T-cell (primary cell): Measurements from ENCODE around the gene INTS6L. TPM values are rescaled to one million over a fixed set of nuclear protein-coding genes. Genes with fewer than 3 reads are reported as not detected.
"Not testable (repeated sequence)": the region's sequence is repeated elsewhere in the genome, so short reads cannot be mapped to it uniquely, and the experiment has no call there.

Experiments used
- ATAC-seq, 4 experiments: fragments of 200-7000 bp in 3 of 4; fragments of 150-1000 bp in 1 of 4; cut with Tn5 transposase; replicated peaks in 1 of 4; 1 replicate in 3 of 4; 2 replicates in 1 of 4; pipeline ENCODE4 v1.10.0; 2021; ENCODE audit warnings: moderate library complexity in 3 of 4, mild to moderate bottlenecking in 2 of 4, moderate number of reproducible peaks in 1 of 4
- CTCF ChIA-PET, 2 donors: fragments of 300-600 bp; sonication (Branson Sonifier 250); formaldehyde crosslinking; loops; one replicate each; lab custom pipeline; 2022; ENCODE audit warnings: antibody characterized with exemption in 2 of 2; lab: Charles Lee
- POLR2A ChIA-PET, 2 donors: fragments of 300-600 bp; sonication (Branson Sonifier 250); formaldehyde crosslinking; loops; one replicate each; lab custom pipeline; 2022; ENCODE audit warnings: antibody characterized with exemption in 2 of 2; lab: Charles Lee
- DNase-seq, 35 experiments: peaks; one replicate each; pipeline versions ENCODE4 v3.0.0 to v3.0.0-alpha.2; 2013 to 2023
- H3K27ac ChIP-seq: one replicate; pipeline ENCODE4 v1.5.1; 2013; ENCODE audit warnings: low read length
- H3K27me3 ChIP-seq, 2 experiments: replicated peaks in 1 of 2; 1 replicate in 1 of 2; 2 replicates in 1 of 2; pipeline versions ENCODE4 v1.6.1 to v1.7.0; 2013; ENCODE audit warnings: low read length in 1 of 2, mixed read lengths in 1 of 2; ENCODE audit not compliant: control insufficient read depth in 2 of 2, insufficient read depth in 2 of 2; ENCODE audit errors: extremely low read depth in 1 of 2
- H3K36me3 ChIP-seq, 2 donors: 1 replicate in 1 of 2; 2 replicates in 1 of 2; pipeline versions ENCODE4 v1.6.1 to v1.7.0; 2013; ENCODE audit warnings: low read length in 1 of 2; ENCODE audit not compliant: control insufficient read depth in 2 of 2, insufficient read depth in 1 of 2; ENCODE audit errors: extremely low read depth in 1 of 2
- H3K4me1 ChIP-seq, 2 experiments: 1 replicate in 1 of 2; 2 replicates in 1 of 2; pipeline versions ENCODE4 v1.6.1 to v1.7.0; 2013; ENCODE audit warnings: low read length in 2 of 2, mixed read lengths in 1 of 2; ENCODE audit not compliant: insufficient read depth in 2 of 2, control insufficient read depth in 1 of 2; ENCODE audit errors: extremely low read depth in 1 of 2
- H3K4me3 ChIP-seq, 2 donors: 1 replicate in 1 of 2; 2 replicates in 1 of 2; pipeline versions ENCODE4 v1.5.1 to v1.7.0; 2013; ENCODE audit warnings: mild to moderate bottlenecking in 2 of 2, low read length in 1 of 2, moderate library complexity in 1 of 2; ENCODE audit not compliant: control insufficient read depth in 1 of 2; ENCODE audit errors: extremely low read depth in 1 of 2
- H3K9me3 ChIP-seq: 2 replicates; pipeline ENCODE4 v1.7.0; 2013
- H3K27ac Mint-ChIP-seq, 2 donors: one replicate each; pipeline ENCODE4 v1.8.0; 2020 to 2021; ENCODE audit warnings: mild to moderate bottlenecking in 2 of 2, mixed read lengths in 2 of 2
- H3K27me3 Mint-ChIP-seq, 2 donors: one replicate each; pipeline ENCODE4 v1.8.0; 2021 to 2022; ENCODE audit warnings: mixed read lengths in 2 of 2
- H3K36me3 Mint-ChIP-seq: one replicate; pipeline ENCODE4 v1.8.0; 2021; ENCODE audit warnings: mixed read lengths
- H3K4me1 Mint-ChIP-seq, 3 donors: one replicate each; pipeline ENCODE4 v1.8.0; 2020 to 2022; ENCODE audit warnings: mixed read lengths in 3 of 3, mild to moderate bottlenecking in 1 of 3
- H3K4me3 Mint-ChIP-seq, 3 donors: one replicate each; pipeline ENCODE4 v1.8.0; 2020 to 2022; ENCODE audit warnings: mild to moderate bottlenecking in 3 of 3, mixed read lengths in 3 of 3, moderate library complexity in 3 of 3
- H3K9me3 Mint-ChIP-seq, 3 donors: one replicate each; pipeline ENCODE4 v1.8.0; 2020 to 2022; ENCODE audit warnings: mixed read lengths in 3 of 3
- WGBS: methylation state at CpG from one replicate; pipeline ENCODE4 v1.1.5; 2013; ENCODE audit warnings: missing lambda C conversion rate; ENCODE audit not compliant: insufficient coverage; 5-methylcytosine and 5-hydroxymethylcytosine counted together
- total RNA-seq, 35 experiments: library from RNA in 6 of 35; stranded (reverse) in 6 of 35; fragments of 120-200 nt in 1 of 35; gene quantifications; one replicate each; pipeline versions ENCODE4 v1.2.1 to v1.2.4 and lab custom pipeline; 2013 to 2026

Gene INTS6L
- total RNA-seq, 5 donors from 2014 or later (not counting 1 experiment from before 2014, with no cell fraction given), result 28.6 to 41.8 (median 30.4) TPM

- peaks cover 10 to 40% of the 10 kb centered on the region in 2 donors for H3K27me3 Mint-ChIP-seq
- H3K27ac Mint-ChIP-seq, H3K4me3 ChIP-seq, H3K27me3 ChIP-seq, H3K4me3 Mint-ChIP-seq, POLR2A ChIA-PET, H3K4me1 ChIP-seq, ATAC-seq, H3K36me3 ChIP-seq, H3K9me3 Mint-ChIP-seq, H3K27ac ChIP-seq, H3K9me3 ChIP-seq, H3K36me3 Mint-ChIP-seq, H3K4me1 Mint-ChIP-seq, DNase-seq: not testable (repeated sequence)
- CTCF ChIA-PET, result interaction anchor here in 1 of 2 donors (0.5 kb wide), 1 partner anchor 101 kb away, joined by 3 read pairs; no protein-coding TSS in a partner anchor
- no CpG with 5 or more reads among the region's 1 CpG for WGBS
Observed at GRCh38 chrX:135594453-135594852, 74.0 kb downstream of the INTS6L start.

GRCh38 chrX:135595543-135595942 is 75.1 kb downstream of the INTS6L start:
- Histone ChIP-seq H3K36me3 (no peaks in the 10 kb centered on the region), H3K27me3 (no peaks in the 10 kb centered on the region), H3K9me3 (no peaks in the 10 kb centered on the region), H3K27ac (no peak overlapping the region), H3K4me1 (no peaks in the 10 kb centered on the region), H3K4me3 (no peak overlapping the region)
- no peaks in the 10 kb centered on the region for H3K36me3 Mint-ChIP-seq
- ChIA-PET POLR2A (no interaction called here), CTCF (interaction anchor here in 1 of 2 donors (1.6 kb wide), 1 partner anchor 111 kb away, joined by 4 read pairs; no protein-coding TSS in a partner anchor)
- H3K27me3 Mint-ChIP-seq, result peaks cover 10 to 36% of the 10 kb centered on the region in 2 donors
- no peak overlapping the region for H3K27ac Mint-ChIP-seq
- H3K9me3 Mint-ChIP-seq, result no peaks in the 10 kb centered on the region
- H3K4me3 Mint-ChIP-seq, result no peak overlapping the region
- no CpG with 5 or more reads among the region's 1 CpG for WGBS
- ATAC-seq (no peak), DNase-seq (no peak)
- no peaks in the 10 kb centered on the region for H3K4me1 Mint-ChIP-seq

GRCh38 chrX:135596495-135596894 is 76.0 kb downstream of the INTS6L start:
- Histone ChIP-seq H3K27me3 (no peaks in the 10 kb centered on the region), H3K9me3 (no peaks in the 10 kb centered on the region), H3K4me1 (no peaks in the 10 kb centered on the region), H3K4me3 (no peak overlapping the region), H3K27ac (no peak overlapping the region), H3K36me3 (no peaks in the 10 kb centered on the region)
- peaks cover 10 to 39% of the 10 kb centered on the region in 2 donors for H3K27me3 Mint-ChIP-seq
- ChIA-PET CTCF (interaction anchor here in 1 of 2 donors (1.6 kb wide), 1 partner anchor 112 kb away, joined by 4 read pairs; no protein-coding TSS in a partner anchor), POLR2A (interaction anchor here in 1 of 2 donors (0.6 kb wide), 1 partner anchor 911 kb away, joined by 5 read pairs; no protein-coding TSS in a partner anchor)
- no peak overlapping the region for H3K4me3 Mint-ChIP-seq
- peak in 1 of 4 experiments; percentile 53 for ATAC-seq
- no peaks in the 10 kb centered on the region for H3K36me3 Mint-ChIP-seq
- no peaks in the 10 kb centered on the region for H3K4me1 Mint-ChIP-seq
- H3K27ac Mint-ChIP-seq, result no peak overlapping the region
- H3K9me3 Mint-ChIP-seq, result no peaks in the 10 kb centered on the region
- WGBS, result 70% methylated on average over 6 of the region's 18 CpGs
- peak in 30 of 35 experiments; percentile 1 to 63 (median 20) for DNase-seq

GRCh38 chrX:135605906-135606305 is 85.4 kb downstream of the INTS6L start:
- ChIA-PET POLR2A (no interaction called here), CTCF (no interaction called here)
- Mint-ChIP-seq H3K9me3 (no peaks in the 10 kb centered on the region), H3K27ac (no peak overlapping the region), H3K4me3 (no peak overlapping the region), H3K4me1 (no peaks in the 10 kb centered on the region), H3K27me3 (peaks cover 11 to 46% of the 10 kb centered on the region in 2 donors), H3K36me3 (no peaks in the 10 kb centered on the region)
- no peaks in the 10 kb centered on the region for H3K36me3 ChIP-seq
- H3K27me3 ChIP-seq, result peaks cover 0 to 4% of the 10 kb centered on the region in 2 experiments
- no CpG with 5 or more reads among the region's 6 CpGs for WGBS
- no peaks in the 10 kb centered on the region for H3K4me1 ChIP-seq
- no peak for DNase-seq
- no peak for ATAC-seq
- H3K27ac ChIP-seq, result no peak overlapping the region
- no peaks in the 10 kb centered on the region for H3K9me3 ChIP-seq
- H3K4me3 ChIP-seq, result no peak overlapping the region

GRCh38 chrX:135624408-135625204 is 104.1 kb downstream of the INTS6L start:
- H3K27ac ChIP-seq, H3K36me3 ChIP-seq, H3K36me3 Mint-ChIP-seq, ATAC-seq, H3K4me3 ChIP-seq, H3K27me3 Mint-ChIP-seq, H3K4me1 ChIP-seq, H3K4me1 Mint-ChIP-seq, H3K4me3 Mint-ChIP-seq, CTCF ChIA-PET, H3K9me3 Mint-ChIP-seq, H3K27me3 ChIP-seq, POLR2A ChIA-PET, DNase-seq, H3K27ac Mint-ChIP-seq, H3K9me3 ChIP-seq: not testable (repeated sequence)
- WGBS, result no CpG with 5 or more reads among the region's 7 CpGs

- Mint-ChIP-seq H3K4me3 (no peak overlapping the region), H3K27me3 (peaks cover 0 to 8% of the 10 kb centered on the region in 2 donors), H3K27ac (no peak overlapping the region), H3K9me3 (no peaks in the 10 kb centered on the region), H3K36me3 (no peaks in the 10 kb centered on the region), H3K4me1 (no peaks in the 10 kb centered on the region)
- H3K36me3 ChIP-seq, result no peaks in the 10 kb centered on the region
- POLR2A ChIA-PET, result no interaction called here
- H3K4me3 ChIP-seq, result no peak overlapping the region
- DNase-seq, result no peak
- WGBS, result 100% methylated on average over 5 of the region's 6 CpGs
- no peak for ATAC-seq
- no peaks in the 10 kb centered on the region for H3K27me3 ChIP-seq
- no peaks in the 10 kb centered on the region for H3K9me3 ChIP-seq
- H3K27ac ChIP-seq, result no peak overlapping the region
- CTCF ChIA-PET, result no interaction called here
- no peaks in the 10 kb centered on the region for H3K4me1 ChIP-seq
Observed at GRCh38 chrX:135625995-135626394, 105.5 kb downstream of the INTS6L start.
